HEK293 (cell line): ENCODE data around the gene SHC3.

Experiments
- CTCF ChIA-PET: fragments of 350-600 bp; formaldehyde crosslinking; extraction: SDS; loops from one replicate; lab custom pipeline; 2021; ENCODE audit warnings: antibody characterized with exemption; lab: Yijun Ruan, JAX
- POLR2A ChIA-PET: fragments of 300-600 bp; formaldehyde crosslinking; extraction: SDS; loops from one replicate; lab custom pipeline; 2020; ENCODE audit warnings: antibody characterized with exemption, inconsistent platforms; lab: Yijun Ruan, JAX
- H3K27ac ChIP-seq: fragments of 200-500 bp; sonication (Bioruptor generic); 2 replicates; pipeline ENCODE4 v1.5.1; 2014; ENCODE audit warnings: low read depth, low read length, control low read depth, inconsistent platforms; ENCODE audit errors: extremely low read depth
- H3K36me3 ChIP-seq, 2 experiments: fragments of 200-500 bp in 1 of 2; sonication (Bioruptor generic) in 1 of 2; 1 replicate in 1 of 2; 2 replicates in 1 of 2; pipeline ENCODE4 v1.5.1; 2014 to 2017; ENCODE audit warnings: inconsistent platforms in 2 of 2, low read length in 2 of 2; ENCODE audit not compliant: control insufficient read depth in 2 of 2, insufficient read depth in 1 of 2
- H3K4me1 ChIP-seq: fragments of 200-500 bp; sonication (Bioruptor generic); 2 replicates; pipeline ENCODE4 v1.5.1; 2014; ENCODE audit warnings: mild to moderate bottlenecking, low read length, inconsistent platforms; ENCODE audit not compliant: control insufficient read depth, insufficient read depth
- H3K4me3 ChIP-seq: 2 replicates; pipeline ENCODE4 v1.5.1; 2011; ENCODE audit warnings: low read depth, mild to moderate bottlenecking, control low read depth, low read length, moderate library complexity
- H3K9me3 ChIP-seq: fragments of 200-500 bp; sonication (Bioruptor generic); 2 replicates; pipeline ENCODE4 v1.5.1; 2014; ENCODE audit warnings: low read depth, low read length, inconsistent platforms; ENCODE audit not compliant: control insufficient read depth, insufficient read depth
- PRDM1 ChIP-seq: fragments of 450-650 bp; formaldehyde crosslinking; IDR thresholded peaks from 2 replicates; pipeline ENCODE4; 2016; ENCODE audit warnings: missing biosample characterization, missing genetic modification characterization
- ZNF23 ChIP-seq: fragments of 450-650 bp; formaldehyde crosslinking; IDR thresholded peaks from 2 replicates; pipeline ENCODE4 v1.5.1; 2016; ENCODE audit warnings: missing biosample characterization, missing genetic modification characterization, borderline replicate concordance
- ZNF239 ChIP-seq: fragments of 450-650 bp; formaldehyde crosslinking; IDR thresholded peaks from 2 replicates; pipeline ENCODE4 v1.5.1; 2016; ENCODE audit warnings: missing biosample characterization, missing genetic modification characterization
- ZNF302 ChIP-seq: fragments of 450-650 bp; formaldehyde crosslinking; IDR thresholded peaks from 2 replicates; pipeline ENCODE4 v1.5.1; 2016; ENCODE audit warnings: missing biosample characterization, missing genetic modification characterization, low read depth
- ZNF629 ChIP-seq: fragments of 450-650 bp; formaldehyde crosslinking; IDR thresholded peaks from 2 replicates; pipeline ENCODE4 v1.5.1; 2017; ENCODE audit warnings: missing biosample characterization, missing genetic modification characterization
- ZNF747 ChIP-seq: fragments of 450-650 bp; formaldehyde crosslinking; IDR thresholded peaks from 2 replicates; pipeline ENCODE4 v1.5.1; 2016; ENCODE audit warnings: missing biosample characterization, missing genetic modification characterization
- ZSCAN4 ChIP-seq: fragments of 450-650 bp; formaldehyde crosslinking; IDR thresholded peaks from 2 replicates; pipeline ENCODE4 v1.5.1; 2017; ENCODE audit warnings: missing biosample characterization, missing genetic modification characterization
- TF ChIP-seq, protein P1 (sequence below): fragments of 450-650 bp; formaldehyde crosslinking; IDR thresholded peaks from 2 replicates; pipeline ENCODE4 v1.5.1; 2016; ENCODE audit warnings: missing biosample characterization, missing genetic modification characterization, borderline replicate concordance
- TF ChIP-seq, protein P2 (sequence below): fragments of 450-650 bp; formaldehyde crosslinking; IDR thresholded peaks from 2 replicates; pipeline ENCODE4; 2016; ENCODE audit warnings: missing biosample characterization, missing genetic modification characterization
- TF ChIP-seq, protein P3 (sequence below): IDR thresholded peaks from 2 replicates; pipeline ENCODE4 v1.6.1; 2011; ENCODE audit warnings: mild to moderate bottlenecking, low read depth, low read length, borderline replicate concordance

The SHC3 gene

DNA sequence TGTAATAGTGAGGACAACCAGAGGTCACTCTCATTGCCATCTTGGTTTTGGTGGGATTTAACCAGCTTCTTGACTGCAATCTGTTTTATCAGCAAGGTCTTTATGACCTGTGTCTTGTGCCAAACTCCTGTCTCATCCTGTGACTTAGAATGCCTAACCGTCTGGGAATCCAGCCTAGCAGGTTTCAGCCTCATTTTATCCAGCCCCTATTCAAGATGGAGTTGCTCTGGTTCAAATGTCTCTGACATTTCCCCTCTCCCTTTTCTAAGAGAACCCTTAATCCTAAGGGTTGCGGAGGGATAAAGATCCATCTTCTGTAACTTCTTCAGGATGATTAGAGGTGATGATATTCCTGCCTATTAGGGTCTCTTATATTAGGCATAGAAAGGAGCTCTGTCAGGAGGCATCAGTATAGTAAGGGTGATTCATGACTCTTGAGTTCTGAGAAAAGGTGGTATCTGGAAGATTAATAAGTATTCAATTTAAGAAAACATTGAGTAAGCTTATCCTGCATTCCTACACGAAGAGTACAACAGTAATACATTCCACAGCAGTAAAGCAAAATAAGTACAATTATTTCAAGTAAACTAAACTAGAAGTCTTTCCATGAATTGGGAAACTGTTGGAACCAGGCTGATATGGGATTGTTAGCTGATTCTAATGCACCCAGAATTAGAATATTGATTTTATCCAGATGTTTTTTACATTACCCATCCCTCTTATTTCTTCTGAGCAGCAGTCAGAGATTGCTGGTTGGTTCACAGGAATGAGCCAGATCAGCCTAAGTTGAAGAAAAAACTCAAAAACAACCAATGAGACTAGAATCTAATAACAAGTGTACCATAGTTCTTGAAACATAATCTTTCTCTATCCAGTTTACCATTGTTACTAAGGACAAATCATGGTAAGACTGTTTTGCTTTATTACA lies 39.9 kb downstream of the SHC3 start (continued):
- TF ChIP-seq, protein P1, sequence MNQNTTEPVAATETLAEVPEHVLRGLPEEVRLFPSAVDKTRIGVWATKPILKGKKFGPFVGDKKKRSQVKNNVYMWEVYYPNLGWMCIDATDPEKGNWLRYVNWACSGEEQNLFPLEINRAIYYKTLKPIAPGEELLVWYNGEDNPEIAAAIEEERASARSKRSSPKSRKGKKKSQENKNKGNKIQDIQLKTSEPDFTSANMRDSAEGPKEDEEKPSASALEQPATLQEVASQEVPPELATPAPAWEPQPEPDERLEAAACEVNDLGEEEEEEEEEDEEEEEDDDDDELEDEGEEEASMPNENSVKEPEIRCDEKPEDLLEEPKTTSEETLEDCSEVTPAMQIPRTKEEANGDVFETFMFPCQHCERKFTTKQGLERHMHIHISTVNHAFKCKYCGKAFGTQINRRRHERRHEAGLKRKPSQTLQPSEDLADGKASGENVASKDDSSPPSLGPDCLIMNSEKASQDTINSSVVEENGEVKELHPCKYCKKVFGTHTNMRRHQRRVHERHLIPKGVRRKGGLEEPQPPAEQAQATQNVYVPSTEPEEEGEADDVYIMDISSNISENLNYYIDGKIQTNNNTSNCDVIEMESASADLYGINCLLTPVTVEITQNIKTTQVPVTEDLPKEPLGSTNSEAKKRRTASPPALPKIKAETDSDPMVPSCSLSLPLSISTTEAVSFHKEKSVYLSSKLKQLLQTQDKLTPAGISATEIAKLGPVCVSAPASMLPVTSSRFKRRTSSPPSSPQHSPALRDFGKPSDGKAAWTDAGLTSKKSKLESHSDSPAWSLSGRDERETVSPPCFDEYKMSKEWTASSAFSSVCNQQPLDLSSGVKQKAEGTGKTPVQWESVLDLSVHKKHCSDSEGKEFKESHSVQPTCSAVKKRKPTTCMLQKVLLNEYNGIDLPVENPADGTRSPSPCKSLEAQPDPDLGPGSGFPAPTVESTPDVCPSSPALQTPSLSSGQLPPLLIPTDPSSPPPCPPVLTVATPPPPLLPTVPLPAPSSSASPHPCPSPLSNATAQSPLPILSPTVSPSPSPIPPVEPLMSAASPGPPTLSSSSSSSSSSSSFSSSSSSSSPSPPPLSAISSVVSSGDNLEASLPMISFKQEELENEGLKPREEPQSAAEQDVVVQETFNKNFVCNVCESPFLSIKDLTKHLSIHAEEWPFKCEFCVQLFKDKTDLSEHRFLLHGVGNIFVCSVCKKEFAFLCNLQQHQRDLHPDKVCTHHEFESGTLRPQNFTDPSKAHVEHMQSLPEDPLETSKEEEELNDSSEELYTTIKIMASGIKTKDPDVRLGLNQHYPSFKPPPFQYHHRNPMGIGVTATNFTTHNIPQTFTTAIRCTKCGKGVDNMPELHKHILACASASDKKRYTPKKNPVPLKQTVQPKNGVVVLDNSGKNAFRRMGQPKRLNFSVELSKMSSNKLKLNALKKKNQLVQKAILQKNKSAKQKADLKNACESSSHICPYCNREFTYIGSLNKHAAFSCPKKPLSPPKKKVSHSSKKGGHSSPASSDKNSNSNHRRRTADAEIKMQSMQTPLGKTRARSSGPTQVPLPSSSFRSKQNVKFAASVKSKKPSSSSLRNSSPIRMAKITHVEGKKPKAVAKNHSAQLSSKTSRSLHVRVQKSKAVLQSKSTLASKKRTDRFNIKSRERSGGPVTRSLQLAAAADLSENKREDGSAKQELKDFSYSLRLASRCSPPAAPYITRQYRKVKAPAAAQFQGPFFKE (tag by site-specific recombination) = no peak
- TF ChIP-seq ZNF23 (tag by site-specific recombination) = no peak

GRCh38 chr9:89137542-89138462 lies 40.8 kb downstream of the SHC3 start:
- Histone ChIP-seq H3K9me3 (no peaks in the 10 kb centered on the region), H3K4me1 (no peaks in the 10 kb centered on the region), H3K4me3 (no peak overlapping the region), H3K27ac (no peak overlapping the region), H3K36me3 (no peaks in the 10 kb centered on the region)
- POLR2A ChIA-PET = no interaction called here
- TF ChIP-seq PRDM1 (tag by site-specific recombination) = no peak
- TF ChIP-seq, protein P2, sequence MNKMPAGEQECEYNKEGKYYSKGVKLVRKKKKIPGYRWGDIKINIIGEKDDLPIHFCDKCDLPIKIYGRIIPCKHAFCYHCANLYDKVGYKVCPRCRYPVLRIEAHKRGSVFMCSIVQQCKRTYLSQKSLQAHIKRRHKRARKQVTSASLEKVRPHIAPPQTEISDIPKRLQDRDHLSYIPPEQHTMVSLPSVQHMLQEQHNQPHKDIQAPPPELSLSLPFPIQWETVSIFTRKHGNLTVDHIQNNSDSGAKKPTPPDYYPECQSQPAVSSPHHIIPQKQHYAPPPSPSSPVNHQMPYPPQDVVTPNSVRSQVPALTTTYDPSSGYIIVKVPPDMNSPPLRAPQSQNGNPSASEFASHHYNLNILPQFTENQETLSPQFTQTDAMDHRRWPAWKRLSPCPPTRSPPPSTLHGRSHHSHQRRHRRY = no peak
- TF ChIP-seq ZNF239 (tag by site-specific recombination) = no peak
- TF ChIP-seq, protein P3, sequence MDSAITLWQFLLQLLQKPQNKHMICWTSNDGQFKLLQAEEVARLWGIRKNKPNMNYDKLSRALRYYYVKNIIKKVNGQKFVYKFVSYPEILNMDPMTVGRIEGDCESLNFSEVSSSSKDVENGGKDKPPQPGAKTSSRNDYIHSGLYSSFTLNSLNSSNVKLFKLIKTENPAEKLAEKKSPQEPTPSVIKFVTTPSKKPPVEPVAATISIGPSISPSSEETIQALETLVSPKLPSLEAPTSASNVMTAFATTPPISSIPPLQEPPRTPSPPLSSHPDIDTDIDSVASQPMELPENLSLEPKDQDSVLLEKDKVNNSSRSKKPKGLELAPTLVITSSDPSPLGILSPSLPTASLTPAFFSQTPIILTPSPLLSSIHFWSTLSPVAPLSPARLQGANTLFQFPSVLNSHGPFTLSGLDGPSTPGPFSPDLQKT = no peak
- TF ChIP-seq ZNF629 (tag by site-specific recombination) = no peak
- TF ChIP-seq, all 188 proteins: peak for 0
- CTCF ChIA-PET = interaction anchor here (0.6 to 0.8 kb wide), 4 partner anchors 13 to 1710 kb away, joined by 3 to 4 read pairs (median 3); no protein-coding TSS in a partner anchor

DNA sequence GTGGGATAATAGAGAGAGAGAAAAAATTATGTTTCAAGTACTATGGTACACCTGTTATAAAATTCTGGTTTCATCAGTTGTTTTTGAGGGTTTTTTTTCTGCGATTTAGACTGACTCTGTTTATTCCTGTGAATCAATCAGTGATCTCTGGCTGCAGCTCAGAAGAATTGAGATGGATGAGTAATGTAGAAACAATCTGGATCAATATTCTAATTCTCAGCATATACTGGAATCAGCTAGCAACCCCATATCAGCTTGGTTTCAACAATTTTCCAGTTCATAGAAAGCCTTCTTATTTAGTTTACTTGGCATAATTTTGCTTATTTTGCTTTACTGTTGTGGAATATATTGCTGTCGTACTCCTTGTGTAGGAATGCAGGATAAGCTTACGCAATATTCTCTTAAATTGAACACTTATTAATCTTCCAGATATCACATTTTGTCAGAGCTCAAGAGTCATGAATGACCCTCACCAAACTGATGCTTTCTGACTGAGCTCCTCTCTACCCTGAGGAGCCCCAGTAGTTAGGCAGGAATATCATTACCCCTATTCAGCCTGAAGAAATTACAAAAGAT lies 42.9 kb downstream of the SHC3 start:
- no peak overlapping the region for H3K27ac ChIP-seq
- TF ChIP-seq ZNF302 (tag by site-specific recombination) (no peak), ZSCAN4 (no peak), ZNF747 (no peak)
- no peaks in the 10 kb centered on the region for H3K9me3 ChIP-seq
- ChIA-PET POLR2A (no interaction called here), CTCF (no interaction called here)
- H3K36me3 ChIP-seq = no peaks in the 10 kb centered on the region
- H3K4me3 ChIP-seq = no peak overlapping the region
- H3K4me1 ChIP-seq = no peaks in the 10 kb centered on the region
